Testis (tissue), 3 donors: Measurements from ENCODE around the gene EIF2D. TPM values are rescaled to one million over a fixed set of nuclear protein-coding genes. Genes with fewer than 3 reads are reported as not detected.

Experiments used
- DNase-seq: peaks from one replicate; pipeline ENCODE4 v3.0.0-alpha.2; 2019
- H3K27ac ChIP-seq, 2 donors: fragments of 200-600 bp; sonication (generic); one replicate each; pipeline ENCODE4 v1.5.1; 2019
- H3K27me3 ChIP-seq: fragments of 200-600 bp; sonication (generic); one replicate; pipeline ENCODE4 v1.5.1; 2019
- H3K36me3 ChIP-seq: fragments of 200-600 bp; sonication (generic); one replicate; pipeline ENCODE4 v1.5.1; 2017; ENCODE audit warnings: low read depth; ENCODE audit errors: missing control alignments
- H3K4me1 ChIP-seq: fragments of 200-600 bp; sonication (generic); one replicate; pipeline ENCODE4 v1.5.1; 2019
- H3K4me3 ChIP-seq, 2 donors: fragments of 200-600 bp; sonication (generic); one replicate each; pipeline ENCODE4 v1.5.1; 2017 to 2019
- H3K9me3 ChIP-seq: fragments of 200-600 bp; sonication (generic); one replicate; pipeline ENCODE4 v1.5.1; 2017
- POLR2A ChIP-seq: fragments of 450-650 bp; IDR thresholded peaks from one replicate; pipeline ENCODE4 v1.6.1; 2017; ENCODE audit warnings: antibody characterized with exemption, mild to moderate bottlenecking, moderate library complexity
- WGBS, 2 donors: methylation state at CpG; one replicate each; pipeline ENCODE4 v1.1.5; 2018; 5-methylcytosine and 5-hydroxymethylcytosine counted together
- intact Hi-C: fragments of 100-400 bp; cut with DNase I; formaldehyde crosslinking; loops from one replicate; pipeline ENCODE4 v1.15.1; 2023; ENCODE audit warnings: low total_unique reads
- polyA plus RNA-seq: library from polyadenylated mRNA; stranded (reverse); fragments of 350-450 nt; fragmentation: Illumina TruSeq; extraction: RNeasy Lipid Tissue Mini Kit (QIAGEN cat#74804); gene quantifications from one replicate; pipeline ENCODE4 v1.2.3, GENCODE V29; 2014; ENCODE audit warnings: low read depth, low replicate concordance; ENCODE audit not compliant: insufficient read depth
- total RNA-seq, 2 donors: library from RNA; depleted of rRNA; stranded (reverse); fragments of >200 nt; gene quantifications; one replicate each; pipeline ENCODE4 v1.2.3, GENCODE V29; 2016
- TF ChIP-seq, protein P1 (sequence below), 3 experiments: fragments of 450-650 bp in 2 of 3; fragments of 200-600 bp in 1 of 3; sonication (generic) in 1 of 3; IDR thresholded peaks; one replicate each; pipeline ENCODE4 v1.5.1; 2016 to 2019; ENCODE audit warnings: antibody characterized with exemption in 3 of 3, mild to moderate bottlenecking in 2 of 3, moderate library complexity in 1 of 3

The EIF2D gene
- total and polyA plus RNA-seq, 3 donors from 2014 or later = 54.8 to 65.3 (median 59.4) TPM

DNA sequence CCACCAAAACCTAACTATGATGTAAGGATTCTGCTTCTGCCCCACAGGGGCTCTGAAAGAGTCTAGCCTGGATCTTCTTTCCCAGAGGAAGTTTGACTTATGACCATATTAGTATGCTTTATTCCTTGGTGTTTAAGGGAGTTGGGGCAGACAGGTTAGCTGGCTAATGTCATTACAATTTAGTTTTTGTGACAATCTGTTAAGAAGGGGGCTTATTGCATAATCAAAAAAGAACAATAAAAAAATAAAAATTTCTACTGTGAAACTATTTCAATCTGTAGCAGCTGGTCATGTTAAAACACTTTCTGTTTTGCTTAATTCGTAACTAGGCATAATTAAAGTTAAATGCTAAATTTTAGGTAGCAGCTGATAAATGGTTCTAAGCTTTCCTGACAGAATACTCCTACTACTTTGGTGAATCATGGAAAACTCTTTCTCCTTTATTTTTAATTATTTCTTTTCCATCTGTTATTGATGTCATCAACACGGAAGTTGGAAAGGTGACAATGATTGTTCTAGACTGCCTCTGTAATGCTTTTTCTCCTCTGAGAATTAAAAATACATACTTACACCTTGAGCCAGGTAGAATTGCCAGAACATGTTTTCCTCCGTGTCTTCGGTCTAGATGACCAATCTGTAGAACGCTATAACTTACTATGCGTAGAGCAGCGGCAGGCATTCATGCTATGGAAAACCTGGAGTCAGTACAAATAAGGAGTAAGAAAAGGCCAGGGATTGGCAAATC, 41.6 kb upstream of the EIF2D start:
- intact Hi-C loops = no loop called here
- Histone ChIP-seq H3K27ac (no peak overlapping the region), H3K36me3 (no peaks in the 10 kb centered on the region), H3K27me3 (no peaks in the 10 kb centered on the region), H3K4me1 (peaks cover 6% of the 10 kb centered on the region), H3K9me3 (no peaks in the 10 kb centered on the region), H3K4me3 (no peak overlapping the region)
- WGBS, 2 donors = 92 to 96% methylated on average over 7 of the region's 7 CpGs
- no peak for TF ChIP-seq POLR2A
- TF ChIP-seq, protein P1, sequence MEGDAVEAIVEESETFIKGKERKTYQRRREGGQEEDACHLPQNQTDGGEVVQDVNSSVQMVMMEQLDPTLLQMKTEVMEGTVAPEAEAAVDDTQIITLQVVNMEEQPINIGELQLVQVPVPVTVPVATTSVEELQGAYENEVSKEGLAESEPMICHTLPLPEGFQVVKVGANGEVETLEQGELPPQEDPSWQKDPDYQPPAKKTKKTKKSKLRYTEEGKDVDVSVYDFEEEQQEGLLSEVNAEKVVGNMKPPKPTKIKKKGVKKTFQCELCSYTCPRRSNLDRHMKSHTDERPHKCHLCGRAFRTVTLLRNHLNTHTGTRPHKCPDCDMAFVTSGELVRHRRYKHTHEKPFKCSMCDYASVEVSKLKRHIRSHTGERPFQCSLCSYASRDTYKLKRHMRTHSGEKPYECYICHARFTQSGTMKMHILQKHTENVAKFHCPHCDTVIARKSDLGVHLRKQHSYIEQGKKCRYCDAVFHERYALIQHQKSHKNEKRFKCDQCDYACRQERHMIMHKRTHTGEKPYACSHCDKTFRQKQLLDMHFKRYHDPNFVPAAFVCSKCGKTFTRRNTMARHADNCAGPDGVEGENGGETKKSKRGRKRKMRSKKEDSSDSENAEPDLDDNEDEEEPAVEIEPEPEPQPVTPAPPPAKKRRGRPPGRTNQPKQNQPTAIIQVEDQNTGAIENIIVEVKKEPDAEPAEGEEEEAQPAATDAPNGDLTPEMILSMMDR (IDR thresholded peaks at IDR 0.05) = no peak
- DNase-seq = no peak

DNA sequence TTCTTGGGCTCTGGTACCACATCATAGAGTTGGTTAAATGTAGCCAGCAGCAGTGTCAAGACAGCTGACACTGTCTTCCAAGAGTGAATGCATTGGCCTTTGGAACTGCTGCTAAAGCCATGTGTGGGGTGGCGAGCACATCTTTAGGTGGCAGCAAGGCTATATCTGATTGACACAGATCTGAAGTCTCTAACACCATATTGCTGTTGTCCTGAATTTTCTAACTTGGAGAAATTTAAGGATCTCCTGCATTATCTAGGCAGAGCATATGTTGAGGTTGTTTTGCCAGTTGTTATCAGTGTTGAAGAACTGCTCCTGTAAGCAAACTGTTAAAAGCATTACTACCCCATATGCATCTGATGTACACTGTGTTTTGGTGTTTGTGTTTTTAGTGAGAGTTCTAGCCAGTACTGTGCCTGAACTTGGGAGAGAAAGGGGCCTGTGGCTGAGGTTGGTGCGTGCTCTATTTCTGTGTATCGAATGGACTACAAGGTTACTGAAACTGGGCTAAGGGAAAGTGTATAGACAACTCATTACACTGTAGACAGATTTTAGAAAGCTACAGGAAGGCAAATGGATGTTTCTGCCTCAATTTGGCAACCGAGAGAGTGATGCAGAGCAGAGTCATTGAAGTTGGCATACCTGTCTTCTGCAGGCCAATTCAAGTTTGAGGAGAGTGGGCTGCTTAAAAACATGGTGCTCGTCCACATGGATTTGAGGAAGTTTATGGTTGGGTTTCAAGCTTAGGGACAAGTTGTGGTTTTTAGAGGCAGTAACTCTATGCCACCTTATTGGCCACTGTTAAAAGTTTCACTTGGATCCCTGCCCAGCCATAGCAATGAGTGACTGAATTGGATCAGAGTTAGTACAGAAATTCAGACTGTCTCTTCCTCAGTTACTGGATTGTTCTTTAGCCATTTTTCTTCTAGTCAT, 40.0 kb upstream of the EIF2D start:
- no peaks in the 10 kb centered on the region for H3K9me3 ChIP-seq
- peaks cover 5% of the 10 kb centered on the region for H3K4me1 ChIP-seq
- WGBS, 2 donors = 80 to 89% methylated on average over 5 of the region's 5 CpGs
- TF ChIP-seq POLR2A = no peak
- TF ChIP-seq, protein P1 (IDR thresholded peaks at IDR 0.05) = no peak
- DNase-seq = no peak
- H3K27me3 ChIP-seq = no peaks in the 10 kb centered on the region
- H3K27ac ChIP-seq = no peak overlapping the region
- intact Hi-C loops = no loop called here
- no peaks in the 10 kb centered on the region for H3K36me3 ChIP-seq
- no peak overlapping the region for H3K4me3 ChIP-seq

DNA sequence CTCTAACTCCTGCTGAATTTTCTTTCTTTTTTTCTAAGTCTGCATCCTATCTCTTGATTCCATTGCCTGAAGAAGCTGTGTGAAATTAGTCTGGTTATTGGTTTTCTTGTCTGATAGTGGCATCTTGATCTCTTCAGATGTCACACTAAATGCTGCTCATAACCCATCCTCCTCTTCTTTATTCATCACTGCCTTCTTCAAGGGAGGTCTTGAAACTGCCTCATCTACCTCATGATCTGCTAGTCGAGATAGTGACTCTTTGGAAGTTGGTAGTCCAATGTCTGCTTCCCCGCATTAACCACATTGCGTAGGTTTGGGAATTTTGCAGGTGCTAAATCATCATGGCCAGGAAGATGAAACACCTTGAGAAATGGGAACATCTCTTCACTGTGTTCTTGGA, 38.7 kb upstream of the EIF2D start:
- no peaks in the 10 kb centered on the region for H3K4me1 ChIP-seq
- 96% methylated on average over 3 of the region's 3 CpGs for WGBS, 2 donors
- TF ChIP-seq, protein P1 (IDR thresholded peaks at IDR 0.05) = no peak
- no peak for TF ChIP-seq POLR2A
- no peaks in the 10 kb centered on the region for H3K27me3 ChIP-seq
- no peaks in the 10 kb centered on the region for H3K36me3 ChIP-seq
- H3K27ac ChIP-seq = no peak overlapping the region
- intact Hi-C loops = no loop called here
- DNase-seq = no peak
- no peak overlapping the region for H3K4me3 ChIP-seq
- H3K9me3 ChIP-seq = no peaks in the 10 kb centered on the region

DNA sequence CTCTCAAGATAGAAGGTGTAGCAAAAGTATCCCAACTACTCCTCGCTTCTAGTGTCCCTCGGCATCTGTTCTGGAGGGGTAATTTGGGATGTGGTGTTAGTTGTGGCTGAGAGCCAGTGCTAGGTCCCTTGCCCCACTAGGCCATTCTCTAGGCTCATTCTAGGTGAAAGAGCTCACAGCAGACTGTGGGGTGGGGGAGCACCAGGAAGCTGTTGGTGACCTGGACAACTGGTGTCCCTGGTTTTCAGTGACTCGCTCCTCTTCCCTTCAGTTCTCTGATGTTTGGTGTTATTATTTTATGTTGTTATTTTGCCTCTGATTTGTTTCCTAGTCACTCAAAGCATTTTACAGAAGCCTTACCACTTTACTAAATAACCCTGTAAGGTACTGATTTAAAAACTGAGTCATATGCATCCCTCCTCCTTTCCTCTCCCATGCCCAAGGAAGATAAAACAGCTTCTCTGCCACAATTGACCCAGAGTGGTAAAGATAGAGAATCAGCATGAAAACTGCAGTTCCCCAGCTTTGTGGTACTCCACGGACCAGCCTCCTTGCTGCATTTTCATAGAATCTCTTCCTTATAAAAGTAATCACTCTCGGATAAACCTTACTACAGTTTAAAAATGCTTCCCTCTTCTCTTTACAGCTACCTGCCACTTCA, 37.1 kb upstream of the EIF2D start:
- Histone ChIP-seq H3K9me3 (no peaks in the 10 kb centered on the region), H3K4me3 (no peak overlapping the region), H3K27ac (no peak overlapping the region), H3K36me3 (no peaks in the 10 kb centered on the region), H3K4me1 (no peaks in the 10 kb centered on the region), H3K27me3 (no peaks in the 10 kb centered on the region)
- no peak for TF ChIP-seq POLR2A
- TF ChIP-seq, protein P1 (IDR thresholded peaks at IDR 0.05) = no peak
- WGBS, 2 donors = 91 to 94% methylated on average over 5 of the region's 5 CpGs
- intact Hi-C loops = no loop called here
- no peak for DNase-seq
